ENCODE results near the gene CC2D1A.
A peak's percentile ranks its signal among the peaks of the same experiment; 100 is the strongest.

Gene CC2D1A

DNA sequence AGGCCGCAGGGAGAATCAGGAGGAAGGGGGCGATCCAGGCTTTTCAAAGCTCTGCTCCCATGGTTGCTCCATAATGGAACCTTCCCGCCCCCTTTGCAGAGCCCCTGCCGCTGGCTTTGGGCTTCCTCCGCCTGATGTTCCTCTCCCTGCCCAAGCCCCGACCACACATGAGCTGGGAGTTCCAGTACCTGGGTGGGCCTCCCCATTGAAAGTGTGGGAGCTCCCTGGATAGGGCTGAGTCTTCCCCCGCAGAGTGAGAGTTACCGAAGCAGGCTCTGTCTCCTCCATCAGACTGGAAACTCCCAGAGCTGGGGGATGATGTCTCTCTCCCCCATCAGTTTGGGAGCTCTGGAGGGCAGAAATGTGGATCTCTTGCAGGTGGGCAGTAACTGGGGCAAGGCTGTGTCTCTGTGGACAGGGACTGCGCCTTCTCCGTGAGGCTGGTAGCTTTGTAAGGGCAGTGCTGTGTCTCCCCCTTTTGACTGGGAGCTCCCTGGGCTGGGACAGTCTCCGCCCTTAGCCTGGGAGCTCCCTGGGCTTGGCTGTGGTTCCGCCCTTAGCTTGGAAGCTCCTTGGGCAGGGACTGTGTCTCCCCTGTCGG, 47.0 kb downstream of the CC2D1A start:
- peak overlapping the region; percentile 77 for H3K4me2 ChIP-seq (ENCODE audit: low read length)
- no peaks in the 10 kb centered on the region for H3K9me2 ChIP-seq (replicated peaks; ENCODE audit: control insufficient read depth, low read length)
- H3F3A ChIP-seq (ENCODE audit: control insufficient read depth, insufficient read depth): no peaks in the 10 kb centered on the region
- H4K20me1 ChIP-seq (ENCODE audit: control insufficient read depth, insufficient read depth, low read depth, low read length): peaks cover 6% of the 10 kb centered on the region; the same call in 1 of the 2 replicates
- peaks cover 28% of the 10 kb centered on the region for H3K79me2 ChIP-seq (ENCODE audit: control insufficient read depth, low read length)
- H3K27me3 ChIP-seq (ENCODE audit: control insufficient read depth, low read length): no peaks in the 10 kb centered on the region
- peak overlapping the region; percentile 97 for H3K4me3 ChIP-seq (ENCODE audit: low read length)
- peak overlapping the region; percentile 58; the same call in 1 of the 2 replicates for H3K27ac ChIP-seq (ENCODE audit: low read depth, low read length)
- no peak for TF ChIP-seq EZH2phosphoT487 (IDR thresholded peaks at IDR 0.05; ENCODE audit: borderline replicate concordance, low read length)
- TF ChIP-seq, protein P1, sequence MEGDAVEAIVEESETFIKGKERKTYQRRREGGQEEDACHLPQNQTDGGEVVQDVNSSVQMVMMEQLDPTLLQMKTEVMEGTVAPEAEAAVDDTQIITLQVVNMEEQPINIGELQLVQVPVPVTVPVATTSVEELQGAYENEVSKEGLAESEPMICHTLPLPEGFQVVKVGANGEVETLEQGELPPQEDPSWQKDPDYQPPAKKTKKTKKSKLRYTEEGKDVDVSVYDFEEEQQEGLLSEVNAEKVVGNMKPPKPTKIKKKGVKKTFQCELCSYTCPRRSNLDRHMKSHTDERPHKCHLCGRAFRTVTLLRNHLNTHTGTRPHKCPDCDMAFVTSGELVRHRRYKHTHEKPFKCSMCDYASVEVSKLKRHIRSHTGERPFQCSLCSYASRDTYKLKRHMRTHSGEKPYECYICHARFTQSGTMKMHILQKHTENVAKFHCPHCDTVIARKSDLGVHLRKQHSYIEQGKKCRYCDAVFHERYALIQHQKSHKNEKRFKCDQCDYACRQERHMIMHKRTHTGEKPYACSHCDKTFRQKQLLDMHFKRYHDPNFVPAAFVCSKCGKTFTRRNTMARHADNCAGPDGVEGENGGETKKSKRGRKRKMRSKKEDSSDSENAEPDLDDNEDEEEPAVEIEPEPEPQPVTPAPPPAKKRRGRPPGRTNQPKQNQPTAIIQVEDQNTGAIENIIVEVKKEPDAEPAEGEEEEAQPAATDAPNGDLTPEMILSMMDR (IDR thresholded peaks at IDR 0.05; ENCODE audit: low read depth, low read length, poor library complexity, severe bottlenecking): no peak
- no peaks in the 10 kb centered on the region for H3K9me3 ChIP-seq (ENCODE audit: control insufficient read depth, insufficient read depth, low read length)
- H3K36me3 ChIP-seq (ENCODE audit: control insufficient read depth, low read length): peaks cover 36% of the 10 kb centered on the region
- H3K4me1 ChIP-seq (ENCODE audit: control insufficient read depth, low read length): peaks cover 16% of the 10 kb centered on the region

DNA sequence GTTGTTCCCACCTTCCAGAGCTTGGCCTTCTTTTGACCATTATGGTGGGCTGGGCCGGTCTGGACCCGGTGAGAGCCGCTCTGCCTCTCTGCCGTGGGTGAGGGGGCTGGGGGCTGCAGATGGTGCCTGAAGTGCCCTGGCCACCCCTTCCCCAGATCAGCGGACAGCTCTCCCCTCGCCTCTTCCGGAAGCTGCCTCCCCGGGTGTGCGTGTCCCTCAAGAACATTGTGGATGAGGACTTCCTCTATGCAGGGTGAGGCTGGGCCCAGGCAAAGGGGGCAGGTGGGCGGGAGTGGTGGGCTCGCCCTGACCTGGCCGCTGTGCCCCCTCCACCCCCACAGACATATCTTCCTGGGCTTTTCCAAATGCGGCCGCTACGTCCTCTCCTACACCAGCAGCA, 48.2 kb downstream of the CC2D1A start:
- Histone ChIP-seq H3K9me3 (ENCODE audit: control insufficient read depth, insufficient read depth, low read length) (no peaks in the 10 kb centered on the region), H3K4me3 (ENCODE audit: low read length) (no peak overlapping the region), H3K79me2 (ENCODE audit: control insufficient read depth, low read length) (peaks cover 28% of the 10 kb centered on the region), H3F3A (ENCODE audit: control insufficient read depth, insufficient read depth) (no peaks in the 10 kb centered on the region), H4K20me1 (ENCODE audit: control insufficient read depth, insufficient read depth, low read depth, low read length) (peaks cover 6% of the 10 kb centered on the region; the same call in 1 of the 2 replicates), H3K36me3 (ENCODE audit: control insufficient read depth, low read length) (peaks cover 46% of the 10 kb centered on the region), H3K4me2 (ENCODE audit: low read length) (peak overlapping the region; percentile 77; the same call in 1 of the 2 replicates), H3K27me3 (ENCODE audit: control insufficient read depth, low read length) (no peaks in the 10 kb centered on the region), H3K9me2 (replicated peaks; ENCODE audit: control insufficient read depth, low read length) (no peaks in the 10 kb centered on the region), H3K4me1 (ENCODE audit: control insufficient read depth, low read length) (peaks cover 16% of the 10 kb centered on the region), H3K27ac (ENCODE audit: low read depth, low read length) (no peak overlapping the region)
- TF ChIP-seq, protein P1 (IDR thresholded peaks at IDR 0.05; ENCODE audit: low read depth, low read length, poor library complexity, severe bottlenecking): no peak
- no peak for TF ChIP-seq EZH2phosphoT487 (IDR thresholded peaks at IDR 0.05; ENCODE audit: borderline replicate concordance, low read length)

DNA sequence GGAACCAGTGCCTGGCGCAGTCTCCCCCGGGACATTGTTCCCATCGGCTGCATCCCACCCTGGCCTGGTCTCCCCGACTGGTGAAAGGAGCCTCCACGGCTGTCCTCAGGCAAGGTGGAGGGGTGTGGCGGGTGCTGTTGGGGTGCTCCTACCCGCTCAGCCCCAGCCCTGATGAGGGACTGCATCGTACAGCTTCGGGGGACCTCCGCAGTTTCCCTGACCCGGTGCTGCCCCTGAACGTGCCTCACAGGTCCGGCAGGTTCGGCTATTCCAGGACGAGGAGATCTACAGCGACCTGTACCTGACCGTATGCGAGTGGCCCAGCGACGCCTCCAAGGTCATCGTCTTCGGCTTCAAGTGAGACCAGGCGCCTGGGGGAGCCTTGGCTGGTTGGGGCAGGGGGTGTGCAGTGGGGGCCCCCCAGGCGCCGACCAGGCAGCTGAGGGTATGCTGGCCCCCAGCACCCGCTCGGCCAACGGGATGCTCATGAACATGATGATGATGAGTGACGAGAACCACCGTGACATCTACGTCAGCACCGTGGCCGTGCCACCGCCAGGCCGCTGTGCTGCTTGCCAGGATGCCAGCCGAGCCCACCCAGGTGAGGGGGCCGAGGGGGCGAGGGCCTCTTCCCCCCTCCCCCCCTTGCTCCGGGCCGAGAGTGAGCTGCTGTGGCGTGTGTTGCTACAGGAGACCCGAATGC, 49.8 kb downstream of the CC2D1A start:
- Histone ChIP-seq H3K9me3 (ENCODE audit: control insufficient read depth, insufficient read depth, low read length) (no peaks in the 10 kb centered on the region), H3K4me1 (ENCODE audit: control insufficient read depth, low read length) (peaks cover 16% of the 10 kb centered on the region), H3K9me2 (replicated peaks; ENCODE audit: control insufficient read depth, low read length) (no peaks in the 10 kb centered on the region), H3K79me2 (ENCODE audit: control insufficient read depth, low read length) (peaks cover 28% of the 10 kb centered on the region), H3K4me3 (ENCODE audit: low read length) (no peak overlapping the region), H3K27ac (ENCODE audit: low read depth, low read length) (no peak overlapping the region), H3K36me3 (ENCODE audit: control insufficient read depth, low read length) (peaks cover 63% of the 10 kb centered on the region), H3K27me3 (ENCODE audit: control insufficient read depth, low read length) (no peaks in the 10 kb centered on the region), H4K20me1 (ENCODE audit: control insufficient read depth, insufficient read depth, low read depth, low read length) (peaks cover 6% of the 10 kb centered on the region; the same call in 1 of the 2 replicates), H3K4me2 (ENCODE audit: low read length) (no peak overlapping the region), H3F3A (ENCODE audit: control insufficient read depth, insufficient read depth) (no peaks in the 10 kb centered on the region)
- TF ChIP-seq EZH2phosphoT487 (IDR thresholded peaks at IDR 0.05; ENCODE audit: borderline replicate concordance, low read length): no peak
- TF ChIP-seq, protein P1 (IDR thresholded peaks at IDR 0.05; ENCODE audit: low read depth, low read length, poor library complexity, severe bottlenecking): no peak

All from DOHH2 (cell line).